Pons (tissue), 1 donor: ENCODE measurements around the gene RNF223.
"Not testable (repeated sequence)": the region's sequence is repeated elsewhere in the genome, so short reads cannot be mapped to it uniquely, and the experiment has no call there.

Experiments used
- DNase-seq: peaks from one replicate; pipeline ENCODE4 v3.0.0-alpha.2; 2016; ENCODE audit warnings: low spot score

Gene RNF223

GRCh38 chr1:1072299-1072848 is 1.7 kb downstream of the RNF223 start:
- DNase-seq = no peak

- no peak for DNase-seq
Measured at GRCh38 chr1:1071486-1072298, 2.4 kb downstream of the RNF223 start.

- no peak for DNase-seq
Measured at GRCh38 chr1:1069711-1070676, 4.1 kb downstream of the RNF223 start.

- peak; percentile 12 for DNase-seq
Measured at GRCh38 chr1:1069056-1069710, 4.9 kb downstream of the RNF223 start.

GRCh38 chr1:1068517-1069055 is 5.5 kb downstream of the RNF223 start:
- no peak for DNase-seq

GRCh38 chr1:1067860-1068516 is 6.1 kb downstream of the RNF223 start:
- DNase-seq = no peak

GRCh38 chr1:1067284-1067859 is 6.7 kb downstream of the RNF223 start:
- DNase-seq = no peak

GRCh38 chr1:1066403-1067283 is 7.5 kb downstream of the RNF223 start:
- no peak for DNase-seq

- DNase-seq = not testable (repeated sequence)
Measured at GRCh38 chr1:1065940-1066304, 8.2 kb downstream of the RNF223 start.

GRCh38 chr1:1065265-1065939 is 8.7 kb downstream of the RNF223 start:
- DNase-seq = no peak

GRCh38 chr1:1063945-1064831 is 9.9 kb downstream of the RNF223 start:
- no peak for DNase-seq

- DNase-seq = no peak
Measured at GRCh38 chr1:1063261-1063944, 10.7 kb downstream of the RNF223 start.

GRCh38 chr1:1062348-1063163 is 11.6 kb downstream of the RNF223 start:
- DNase-seq = no peak

GRCh38 chr1:1061682-1062345 is 12.3 kb downstream of the RNF223 start:
- DNase-seq = no peak

- DNase-seq = no peak
Measured at GRCh38 chr1:1060281-1061000, 13.7 kb downstream of the RNF223 start.
